Measurements from ENCODE around the gene PRKN.

The PRKN gene

DNA sequence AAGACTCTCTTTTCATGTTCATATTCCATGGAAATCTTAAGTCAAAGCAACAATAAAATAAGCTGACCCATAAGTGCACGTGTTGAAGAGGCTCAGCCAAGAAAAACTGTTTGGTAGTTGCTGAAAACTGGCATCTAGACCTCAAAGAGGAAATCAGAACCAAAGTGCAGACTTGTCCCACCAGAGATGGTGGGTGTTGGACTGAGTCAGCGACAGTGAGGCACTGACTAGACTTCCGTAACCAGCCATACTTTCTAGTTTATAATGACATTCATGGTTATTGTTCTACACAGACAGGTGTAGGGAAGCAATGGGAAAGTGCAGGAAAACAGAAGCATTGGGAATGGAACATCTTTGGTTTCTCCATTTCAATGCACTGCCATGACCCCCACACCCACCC, 1278.0 kb downstream of the PRKN start:
- DNase-seq, result no peak

- DNase-seq, result no peak
Measured at GRCh38 chr6:161446949-161447348, 1280.6 kb downstream of the PRKN start.

DNA sequence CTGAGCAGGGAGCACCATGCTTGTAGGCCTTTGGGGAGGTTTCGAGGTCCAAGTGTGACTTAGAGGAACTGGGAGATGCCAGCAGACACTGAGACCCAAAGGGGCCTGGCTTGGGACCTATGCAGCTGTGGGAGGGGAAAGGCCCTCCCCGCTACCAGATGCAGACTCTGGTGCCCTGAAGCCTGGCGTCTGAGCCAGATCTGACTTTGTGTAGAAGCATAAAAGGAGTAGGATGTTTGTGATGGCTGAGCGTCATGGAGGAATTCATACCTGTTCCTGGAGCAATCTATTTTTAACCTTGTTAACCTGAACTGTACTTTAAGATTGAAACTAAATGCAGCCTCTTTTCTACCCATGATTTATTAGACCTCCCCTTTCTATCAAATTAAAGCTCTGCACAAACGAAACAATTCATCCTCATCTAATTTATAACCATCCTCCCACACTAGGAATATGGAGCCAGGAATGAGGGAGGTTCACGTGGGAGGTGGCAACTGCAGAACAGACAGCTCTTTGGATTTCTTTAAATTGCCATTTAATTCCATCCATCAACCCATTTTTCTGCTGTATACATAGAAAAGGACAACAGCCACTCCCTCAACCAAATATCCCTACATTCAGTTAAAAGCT, 1281.2 kb downstream of the PRKN start:
- DNase-seq, result no peak

DNA sequence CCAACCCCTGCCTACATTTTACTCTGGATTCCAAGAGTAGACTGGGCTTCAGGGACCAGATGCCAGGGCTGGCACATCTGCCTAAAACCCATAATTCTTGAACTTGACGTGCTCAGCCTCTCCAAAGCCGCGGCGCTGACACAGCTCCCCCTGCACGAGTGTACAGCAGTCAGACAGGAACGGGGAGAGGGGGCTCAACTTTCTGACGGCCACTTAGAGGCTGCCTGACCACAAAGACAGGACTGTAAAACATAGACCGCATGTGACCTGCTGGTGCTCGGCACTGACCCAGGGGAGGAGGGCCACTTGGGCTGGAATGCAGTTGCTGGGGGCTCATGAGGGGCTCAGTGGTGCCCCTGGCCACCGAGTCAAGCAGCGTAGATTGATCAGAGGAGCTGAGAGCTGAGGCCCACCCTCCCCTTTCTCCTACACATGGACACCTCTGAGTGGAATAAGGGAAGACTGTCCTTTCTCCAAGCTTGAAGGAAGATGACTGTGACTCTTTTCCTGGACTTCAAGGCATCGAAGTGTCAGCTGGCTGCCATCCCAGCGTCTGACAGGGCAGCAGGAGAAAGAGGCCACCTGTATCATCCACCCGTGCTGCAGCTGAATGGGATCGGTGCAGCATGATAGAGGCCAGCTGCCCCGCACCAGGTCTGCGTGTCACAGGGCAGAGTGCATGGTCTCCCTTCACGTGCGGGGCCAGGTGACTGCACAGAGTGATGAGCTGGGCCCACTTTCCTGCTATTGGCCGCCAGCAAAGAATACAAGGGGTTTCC, 1282.4 kb downstream of the PRKN start:
- no peak for DNase-seq

DNA sequence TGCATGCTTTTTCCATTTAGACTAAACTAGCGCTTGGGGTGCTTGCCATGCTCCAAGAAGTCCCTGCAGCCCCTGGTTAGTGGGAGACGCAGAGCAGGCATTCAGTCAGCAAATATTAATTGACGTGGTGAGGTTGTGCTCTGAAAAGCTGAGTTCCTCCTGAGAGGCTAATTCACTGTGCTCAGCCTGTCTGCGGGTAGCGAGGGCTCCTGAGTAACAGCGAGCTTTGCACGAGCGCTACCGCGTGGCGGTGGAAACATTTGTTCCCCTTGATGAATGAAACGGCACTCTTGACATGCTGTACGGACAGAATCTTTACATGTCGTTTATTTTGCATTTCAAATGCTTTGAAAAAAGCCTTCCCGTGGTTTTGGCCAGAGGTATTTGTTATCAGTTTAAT, 1283.1 kb downstream of the PRKN start:
- no peak for DNase-seq

GRCh38 chr6:161443848-161444247, 1283.7 kb downstream of the PRKN start:
- no peak for DNase-seq

DNA sequence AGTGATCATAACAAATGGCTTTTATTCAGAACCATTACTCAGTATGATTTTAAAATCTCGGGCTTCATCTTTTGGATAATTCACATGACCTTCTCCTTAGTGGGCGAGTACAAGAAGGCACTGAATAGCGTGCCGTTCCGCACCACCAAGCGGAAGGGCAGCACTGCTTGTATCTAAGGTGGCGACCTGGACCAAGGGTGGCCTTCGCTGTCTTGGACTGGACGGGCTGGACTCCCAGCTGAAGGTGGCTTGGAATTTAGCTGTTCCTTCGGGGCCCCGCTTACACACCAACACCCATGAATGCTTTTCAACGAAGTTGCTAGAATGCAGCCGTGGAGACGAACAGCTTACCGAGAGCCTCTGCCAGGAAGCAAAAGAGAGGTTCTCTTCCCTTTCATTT, 1285.1 kb downstream of the PRKN start:
- DNase-seq, result no peak

DNA sequence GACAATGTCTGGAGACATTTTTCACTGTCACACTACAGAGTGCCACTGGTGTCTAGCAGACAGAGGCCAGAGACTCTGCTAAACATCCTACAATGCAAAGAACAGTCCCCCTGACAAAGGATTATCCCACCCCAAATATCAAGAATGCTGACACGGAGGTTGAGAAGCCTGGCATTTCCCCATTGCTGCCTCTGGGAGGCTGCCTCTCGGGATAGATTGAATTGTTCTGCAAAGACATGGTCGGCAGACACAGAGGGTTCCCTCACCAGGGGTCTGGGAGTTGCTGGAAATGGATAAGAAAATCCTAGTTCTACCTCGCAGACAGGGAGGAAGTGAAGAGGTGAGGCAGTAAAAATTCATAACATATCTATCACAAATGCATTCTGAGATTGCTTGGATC, 1287.3 kb downstream of the PRKN start:
- DNase-seq, result no peak

- no peak for DNase-seq
Measured at GRCh38 chr6:161439093-161439492, 1288.5 kb downstream of the PRKN start.

DNA sequence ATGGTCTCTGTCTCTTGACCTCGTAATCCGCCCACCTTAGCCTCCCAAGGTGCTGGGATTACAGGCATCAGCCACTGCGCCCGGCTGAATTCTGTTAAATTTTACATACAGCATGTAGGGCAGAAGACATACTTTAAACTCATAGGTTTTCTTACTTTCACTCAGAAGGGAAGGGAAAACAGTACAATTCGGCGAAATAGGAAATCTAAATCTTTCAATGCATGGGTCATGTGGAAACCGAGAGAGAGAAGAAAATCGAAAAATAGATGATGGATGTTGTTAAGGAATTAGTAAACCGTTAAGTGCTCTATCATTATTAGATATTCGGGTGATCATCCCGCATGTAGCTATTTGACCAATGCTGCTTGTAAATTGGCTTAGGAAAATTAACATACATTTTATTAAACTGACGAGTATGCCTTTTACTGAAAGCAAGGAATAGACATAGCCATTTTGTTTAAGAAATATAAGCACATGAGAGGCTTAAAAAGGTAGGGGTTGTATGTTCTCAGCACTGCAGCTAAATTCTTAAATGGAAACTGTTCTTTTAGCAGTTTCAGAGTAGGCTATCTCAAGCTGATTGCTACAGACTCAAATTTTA, 1289.0 kb downstream of the PRKN start:
- no peak for DNase-seq

- no peak for DNase-seq
Measured at GRCh38 chr6:161437851-161438250, 1289.7 kb downstream of the PRKN start.

DNA sequence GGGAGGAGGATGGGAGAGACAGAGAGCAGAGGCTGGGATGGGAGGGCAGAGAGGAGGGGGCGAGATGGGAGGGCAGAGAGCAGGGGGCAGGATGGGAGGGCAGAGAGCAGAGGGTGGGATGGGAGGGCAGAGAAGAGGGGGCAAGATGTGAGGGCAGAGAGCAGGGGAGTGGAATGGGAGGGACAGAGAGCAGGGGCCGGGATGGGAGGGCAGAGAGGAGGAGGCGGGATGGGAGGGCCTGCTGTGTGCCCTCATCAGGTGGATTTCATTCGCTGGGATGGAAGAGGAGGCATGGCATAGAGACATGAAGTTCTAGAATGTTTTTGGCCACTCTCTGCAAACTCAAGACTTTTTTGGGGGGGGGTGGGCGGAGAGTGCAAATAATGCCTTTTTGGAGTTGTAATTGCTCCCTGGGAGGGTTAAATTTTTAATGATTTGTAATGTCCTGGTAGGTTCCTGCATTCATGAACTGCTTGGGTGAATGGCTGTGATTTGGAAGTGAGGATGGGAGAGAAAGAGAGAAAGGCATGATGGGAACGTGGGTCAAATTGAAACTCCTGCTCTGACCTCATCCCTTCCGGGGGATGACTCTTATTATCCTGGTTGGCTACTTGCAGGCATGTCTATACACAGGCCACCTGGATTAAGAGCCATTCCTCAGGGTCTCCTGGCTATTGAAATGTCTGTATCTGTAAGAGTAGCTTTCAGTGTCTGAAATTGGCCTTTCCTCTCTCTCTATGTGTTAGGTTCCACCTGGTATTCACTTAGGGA, 1291.3 kb downstream of the PRKN start:
- DNase-seq, result no peak

DNA sequence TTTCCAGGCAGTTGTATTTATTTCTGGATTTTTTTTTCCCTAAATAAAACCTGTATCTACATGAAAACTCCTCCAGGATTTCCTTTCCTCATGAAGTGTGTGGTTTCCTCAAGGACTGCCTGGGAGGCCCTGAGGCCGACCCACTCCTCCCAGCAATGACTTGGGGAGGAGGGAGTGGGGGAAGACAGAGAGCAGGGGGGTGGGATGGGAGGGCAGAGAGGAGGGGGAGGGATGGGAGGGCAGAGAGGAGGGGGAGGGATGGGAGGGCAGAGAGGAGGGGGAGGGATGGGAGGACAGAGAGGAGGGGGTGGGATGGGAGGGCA, 1291.9 kb downstream of the PRKN start:
- DNase-seq, result no peak

GRCh38 chr6:161434921-161435747, 1292.4 kb downstream of the PRKN start:
- no peak for DNase-seq

GRCh38 chr6:161434350-161434749, 1293.2 kb downstream of the PRKN start:
- DNase-seq, result no peak

DNA sequence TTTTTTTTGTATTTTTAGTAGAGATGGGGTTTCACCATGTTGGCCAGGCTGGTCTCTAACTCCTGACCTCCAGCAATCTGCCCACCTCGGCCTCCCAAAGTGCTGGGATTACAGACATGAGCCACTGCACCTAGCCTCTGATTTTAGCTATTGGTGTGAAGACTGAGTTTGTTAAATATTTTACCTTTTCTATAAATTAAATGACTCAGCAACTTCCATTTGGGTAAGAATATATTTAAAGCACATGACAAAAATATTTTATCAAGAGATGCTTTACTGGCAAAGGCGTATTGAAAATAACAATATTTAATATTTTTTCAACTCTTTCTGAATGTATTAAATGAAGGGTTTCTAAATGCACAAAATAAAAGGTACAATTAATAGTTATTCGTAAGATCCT, 1295.0 kb downstream of the PRKN start:
- DNase-seq, result no peak

GRCh38 chr6:161429921-161430490, 1297.6 kb downstream of the PRKN start:
- DNase-seq, result no peak

DNA sequence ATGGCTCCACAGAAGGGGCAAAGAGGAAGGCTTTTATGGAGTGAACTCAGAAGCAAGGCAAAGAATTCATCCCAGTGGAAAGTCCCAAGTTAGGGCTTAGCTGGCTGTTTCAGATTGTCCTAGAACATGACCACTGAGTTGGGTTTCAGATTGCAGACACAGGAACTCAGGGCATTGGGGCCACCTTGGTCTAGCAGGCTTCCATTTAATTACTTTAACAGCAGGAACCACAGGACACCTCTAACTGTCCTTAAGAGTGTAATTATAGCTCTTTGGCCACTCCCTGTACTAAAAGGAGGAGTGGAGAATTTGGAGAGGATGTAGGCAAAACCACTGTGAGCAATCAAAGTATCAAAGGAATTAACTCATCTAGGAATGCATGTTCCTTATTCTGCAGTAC, 1303.1 kb downstream of the PRKN start:
- no peak for DNase-seq

GRCh38 chr6:161422710-161423680, 1304.6 kb downstream of the PRKN start:
- DNase-seq, result no peak

DNA sequence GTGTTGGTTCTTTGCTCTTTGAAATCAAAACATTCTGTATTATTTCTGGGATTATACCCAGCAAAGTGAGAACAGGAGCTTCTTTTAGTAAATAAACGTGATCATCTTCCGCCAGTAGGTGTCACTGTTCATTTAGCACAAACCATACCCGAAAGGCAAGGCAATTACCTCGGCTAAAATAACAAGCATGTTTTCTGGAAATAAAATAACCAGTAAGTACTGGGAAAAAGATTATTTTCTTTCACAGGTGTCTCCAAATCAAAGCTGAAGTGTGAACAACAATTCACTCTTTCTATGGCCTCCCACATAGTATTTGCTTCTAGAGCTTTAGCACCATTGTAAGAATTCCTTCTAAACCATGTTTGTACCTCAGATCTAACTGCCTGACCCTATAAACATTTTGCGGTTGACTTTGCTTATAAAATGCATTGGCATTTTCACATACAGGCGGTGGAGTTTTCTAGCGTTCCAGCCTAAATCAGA, 1309.1 kb downstream of the PRKN start:
- DNase-seq, result peak; percentile 16

All from activated gamma-delta T cell treated with Interleukin-2 at 50 U/mL for 16 hours (primary cell).